ENCODE measurements around the gene SPP1. TPM values are rescaled to one million over a fixed set of nuclear protein-coding genes. Genes with fewer than 3 reads are reported as not detected.
A peak's percentile ranks its signal among the peaks of the same experiment; 100 is the strongest.

SPP1 gene
- total RNA-seq, 2 experiments from 2014 or later: not detected

GRCh38 chr4:88002786-88003185, 27.3 kb downstream of the SPP1 start:
- H3K4me3 ChIP-seq (ENCODE audit: low read length): no peak overlapping the region
- no peaks in the 10 kb centered on the region for H3K36me3 ChIP-seq (ENCODE audit: insufficient read depth, low read length)
- no peaks in the 10 kb centered on the region for H3K27me3 ChIP-seq (ENCODE audit: control insufficient read depth in 1 of 2, insufficient read depth in 2 of 2, low read length in 2 of 2)
- Mint-ChIP-seq H3K27me3 (no peaks in the 10 kb centered on the region), H3K4me1 (ENCODE audit: low read depth) (peaks cover 9% of the 10 kb centered on the region), H3K36me3 (ENCODE audit: low read depth) (peaks cover 9% of the 10 kb centered on the region), H3K9me3 (no peaks in the 10 kb centered on the region), H3K4me3 (no peak overlapping the region), H3K27ac (no peak overlapping the region)
- no peak overlapping the region for H3K27ac ChIP-seq (ENCODE audit: low read depth in 1 of 2, low read length in 2 of 2)
- ChIA-PET POLR2A (no interaction called here), CTCF (no interaction called here)
- TF ChIP-seq CTCF (IDR thresholded peaks at IDR 0.05): no peak
- H3K9me3 ChIP-seq (ENCODE audit: control insufficient read depth in 1 of 2, insufficient read depth in 1 of 2, low read length in 2 of 2): no peaks in the 10 kb centered on the region
- no peak for ATAC-seq (ENCODE audit: poor library complexity)
- intact Hi-C loops (cut with DNase I, micrococcal nuclease): loop anchor here in 1 of 2 experiments (10.0 kb wide), 1 partner anchor 1112 kb away; the partner anchor contains the start of gene TIGD2
- DNase-seq: no peak
- H3K4me1 ChIP-seq (ENCODE audit: insufficient read depth, low read length): peaks cover 6% of the 10 kb centered on the region

- Mint-ChIP-seq H3K4me1 (ENCODE audit: low read depth) (peaks cover 9% of the 10 kb centered on the region), H3K9me3 (no peaks in the 10 kb centered on the region), H3K27me3 (no peaks in the 10 kb centered on the region), H3K36me3 (ENCODE audit: low read depth) (peaks cover 9% of the 10 kb centered on the region), H3K4me3 (no peak overlapping the region), H3K27ac (no peak overlapping the region)
- CTCF ChIA-PET: interaction anchor here (0.5 kb wide), 1 partner anchor 17 kb away, joined by 3 read pairs; no protein-coding TSS in a partner anchor
- ATAC-seq (ENCODE audit: poor library complexity) (no peak), DNase-seq (no peak)
- intact Hi-C loops (cut with DNase I, micrococcal nuclease): loop anchor here in 1 of 2 experiments (10.0 kb wide), 1 partner anchor 1112 kb away; the partner anchor contains the start of gene TIGD2
- Histone ChIP-seq H3K9me3 (ENCODE audit: control insufficient read depth in 1 of 2, insufficient read depth in 1 of 2, low read length in 2 of 2) (no peaks in the 10 kb centered on the region), H3K36me3 (ENCODE audit: insufficient read depth, low read length) (no peaks in the 10 kb centered on the region), H3K27me3 (ENCODE audit: control insufficient read depth in 1 of 2, insufficient read depth in 2 of 2, low read length in 2 of 2) (no peaks in the 10 kb centered on the region), H3K4me1 (ENCODE audit: insufficient read depth, low read length) (peaks cover 6% of the 10 kb centered on the region), H3K4me3 (ENCODE audit: low read length) (no peak overlapping the region), H3K27ac (ENCODE audit: low read depth in 1 of 2, low read length in 2 of 2) (no peak overlapping the region)
- POLR2A ChIA-PET: no interaction called here
- TF ChIP-seq CTCF (IDR thresholded peaks at IDR 0.05): no peak
These were observed 27.7 kb downstream of the SPP1 start for GRCh38 chr4:88003261-88003660.

- TF ChIP-seq CTCF (IDR thresholded peaks at IDR 0.05): no peak
- H3K36me3 ChIP-seq (ENCODE audit: insufficient read depth, low read length): no peaks in the 10 kb centered on the region
- Mint-ChIP-seq H3K27me3 (no peaks in the 10 kb centered on the region), H3K4me1 (ENCODE audit: low read depth) (peaks cover 15% of the 10 kb centered on the region), H3K9me3 (no peaks in the 10 kb centered on the region), H3K4me3 (peak overlapping the region; percentile 92), H3K36me3 (ENCODE audit: low read depth) (peaks cover 9% of the 10 kb centered on the region), H3K27ac (no peak overlapping the region)
- peaks cover 8% of the 10 kb centered on the region for H3K4me1 ChIP-seq (ENCODE audit: insufficient read depth, low read length)
- ChIA-PET POLR2A (no interaction called here), CTCF (no interaction called here)
- DNase-seq (no peak), ATAC-seq (ENCODE audit: poor library complexity) (no peak)
- no peak overlapping the region for H3K27ac ChIP-seq (ENCODE audit: low read depth in 1 of 2, low read length in 2 of 2)
- H3K4me3 ChIP-seq (ENCODE audit: low read length): no peak overlapping the region
- H3K27me3 ChIP-seq (ENCODE audit: control insufficient read depth in 1 of 2, insufficient read depth in 2 of 2, low read length in 2 of 2): no peaks in the 10 kb centered on the region
- intact Hi-C loops (cut with DNase I, micrococcal nuclease): loop anchor here in 1 of 2 experiments (10.0 kb wide), 1 partner anchor 1110 kb away; the partner anchor contains the start of gene TIGD2
- H3K9me3 ChIP-seq (ENCODE audit: control insufficient read depth in 1 of 2, insufficient read depth in 1 of 2, low read length in 2 of 2): no peaks in the 10 kb centered on the region
These were observed 29.6 kb downstream of the SPP1 start for GRCh38 chr4:88005076-88005475.

Data from CD4-positive, alpha-beta T cell (primary cell).